ENCODE results near the gene NOL9.

NOL9 gene

GRCh38 chr1:6554907-6555778, 830 bp upstream of the NOL9 start, which contains the start of gene TAS1R1:
TAS1R1 (plus strand) TSS chr1:6555307; CDS start chr1:6555374, 67 bp downstream.
- Mint-ChIP-seq H3K4me1 (peaks cover 14% of the 10 kb centered on the region), H3K4me3 (peak within 1 kb of the TSS; percentile 72 to 83 (median 81)), H3K36me3 (ENCODE audit: low read depth) (peaks cover 4% of the 10 kb centered on the region), H3K27me3 (ENCODE audit: low read depth) (no peaks in the 10 kb centered on the region), H3K9me3 (no peaks in the 10 kb centered on the region), H3K27ac (peak within 1 kb of the TSS; percentile 38 to 69 (median 63))
- no peak for TF ChIP-seq CTCF (IDR thresholded peaks at IDR 0.05; ENCODE audit: unreplicated experiment in 3 of 3)

DNA sequence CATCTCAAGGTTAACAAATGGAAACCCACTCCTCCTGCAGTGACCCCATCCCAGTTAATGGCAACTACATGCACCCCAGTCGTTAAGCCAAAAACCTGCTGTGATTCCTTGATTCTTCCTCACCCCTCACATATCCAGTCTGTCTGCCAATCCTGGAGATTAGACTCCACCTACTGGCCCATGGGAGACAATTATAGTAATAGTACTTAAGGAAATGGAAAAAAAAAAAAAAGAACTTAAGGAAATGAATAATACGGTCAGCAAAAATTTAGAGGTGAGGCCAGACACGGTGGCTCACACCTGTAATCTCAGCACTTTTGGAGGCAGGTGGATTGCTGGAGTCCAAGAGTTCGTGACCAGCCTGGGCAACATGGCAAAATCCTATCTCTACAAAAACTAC, 7.0 kb downstream of the NOL9 start:
- Mint-ChIP-seq H3K4me3 (no peak overlapping the region), H3K36me3 (ENCODE audit: low read depth) (peaks cover 49% of the 10 kb centered on the region), H3K27ac (no peak overlapping the region), H3K27me3 (ENCODE audit: low read depth) (no peaks in the 10 kb centered on the region), H3K9me3 (no peaks in the 10 kb centered on the region), H3K4me1 (peaks cover 5% of the 10 kb centered on the region)
- TF ChIP-seq CTCF (IDR thresholded peaks at IDR 0.05; ENCODE audit: unreplicated experiment in 3 of 3): no peak

GRCh38 chr1:6546326-6546725, 8.0 kb downstream of the NOL9 start:
- TF ChIP-seq CTCF (IDR thresholded peaks at IDR 0.05; ENCODE audit: unreplicated experiment in 3 of 3): no peak
- H3K4me3 Mint-ChIP-seq: no peak overlapping the region
- peaks cover 5% of the 10 kb centered on the region for H3K4me1 Mint-ChIP-seq
- no peak overlapping the region for H3K27ac Mint-ChIP-seq
- H3K27me3 Mint-ChIP-seq (ENCODE audit: low read depth): no peaks in the 10 kb centered on the region
- no peaks in the 10 kb centered on the region for H3K9me3 Mint-ChIP-seq
- H3K36me3 Mint-ChIP-seq (ENCODE audit: low read depth): peaks cover 57% of the 10 kb centered on the region

- Mint-ChIP-seq H3K27ac (no peak overlapping the region), H3K9me3 (no peaks in the 10 kb centered on the region), H3K4me1 (peaks cover 5% of the 10 kb centered on the region), H3K27me3 (ENCODE audit: low read depth) (no peaks in the 10 kb centered on the region), H3K36me3 (ENCODE audit: low read depth) (peaks cover 60% of the 10 kb centered on the region), H3K4me3 (peak overlapping the region in 1 of 3 experiments; percentile 6)
- TF ChIP-seq CTCF (IDR thresholded peaks at IDR 0.05; ENCODE audit: unreplicated experiment in 3 of 3): no peak
Measured at GRCh38 chr1:6545276-6546112, 8.8 kb downstream of the NOL9 start.

DNA sequence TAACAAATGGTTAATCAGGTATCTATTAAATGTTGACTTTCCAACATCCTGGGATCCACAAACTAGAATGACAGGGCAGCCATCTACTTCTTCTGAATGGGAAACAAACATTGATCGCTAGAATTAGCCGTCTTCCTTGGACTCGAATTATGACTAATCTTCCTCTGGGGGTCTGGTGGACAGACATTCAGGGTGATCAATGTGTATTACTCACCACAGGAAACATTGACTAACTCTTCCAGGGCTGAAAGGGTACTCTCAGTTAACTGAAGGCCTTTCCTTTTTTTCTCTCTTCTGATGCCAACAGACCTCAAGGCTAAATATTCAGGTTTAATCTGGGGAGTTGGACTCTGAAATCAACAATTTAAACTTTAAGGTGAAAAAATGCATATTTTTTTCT, 9.5 kb downstream of the NOL9 start:
- no peaks in the 10 kb centered on the region for H3K27me3 Mint-ChIP-seq (ENCODE audit: low read depth)
- no peak overlapping the region for H3K27ac Mint-ChIP-seq
- H3K9me3 Mint-ChIP-seq: no peaks in the 10 kb centered on the region
- peaks cover 5% of the 10 kb centered on the region for H3K4me1 Mint-ChIP-seq
- peaks cover 56% of the 10 kb centered on the region for H3K36me3 Mint-ChIP-seq (ENCODE audit: low read depth)
- no peak for TF ChIP-seq CTCF (IDR thresholded peaks at IDR 0.05; ENCODE audit: unreplicated experiment in 3 of 3)
- no peak overlapping the region for H3K4me3 Mint-ChIP-seq

Measured in nephron (organoid).